ENCODE measurements around the gene LMNA.
A peak's percentile ranks its signal among the peaks of the same experiment; 100 is the strongest.
"Not testable (repeated sequence)": the region's sequence is repeated elsewhere in the genome, so short reads cannot be mapped to it uniquely, and the experiment has no call there.

The LMNA gene

GRCh38 chr1:156119503-156120209, 5.1 kb downstream of the LMNA start:
- no peak for DNase-seq (ENCODE audit: low read depth, low spot score)
- no peak for TF ChIP-seq SUZ12 (IDR thresholded peaks at IDR 0.05; ENCODE audit: extremely low read depth, insufficient read depth, insufficient read length)
- no peak for TF ChIP-seq YY1 (IDR thresholded peaks at IDR 0.05; ENCODE audit: insufficient read depth, insufficient read length)
- TF ChIP-seq ZNF274 (IDR thresholded peaks at IDR 0.05; ENCODE audit: low read depth, low read length), result no peak
- Histone ChIP-seq H3K27me3 (ENCODE audit: insufficient read depth, insufficient read length) (no peaks in the 10 kb centered on the region), H3K4me3 (ENCODE audit: insufficient read length, low read depth) (no peak overlapping the region), H3K36me3 (ENCODE audit: insufficient read depth, insufficient read length, low read length) (peaks cover 59% of the 10 kb centered on the region), H3K9ac (ENCODE audit: insufficient read length, low read depth) (peak overlapping the region; percentile 42), H3K9me3 (ENCODE audit: insufficient read depth, low read length) (no peaks in the 10 kb centered on the region), H3K4me1 (ENCODE audit: insufficient read depth, insufficient read length) (peaks cover 44% of the 10 kb centered on the region)

GRCh38 chr1:156120318-156120717, 5.8 kb downstream of the LMNA start:
- TF ChIP-seq SUZ12 (IDR thresholded peaks at IDR 0.05; ENCODE audit: extremely low read depth, insufficient read depth, insufficient read length) (no peak), ZNF274 (IDR thresholded peaks at IDR 0.05; ENCODE audit: low read depth, low read length) (no peak), YY1 (IDR thresholded peaks at IDR 0.05; ENCODE audit: insufficient read depth, insufficient read length) (no peak)
- Histone ChIP-seq H3K36me3 (ENCODE audit: insufficient read depth, insufficient read length, low read length) (peaks cover 60% of the 10 kb centered on the region), H3K9me3 (ENCODE audit: insufficient read depth, low read length) (no peaks in the 10 kb centered on the region), H3K4me1 (ENCODE audit: insufficient read depth, insufficient read length) (peaks cover 51% of the 10 kb centered on the region), H3K9ac (ENCODE audit: insufficient read length, low read depth) (peak overlapping the region; percentile 4), H3K27me3 (ENCODE audit: insufficient read depth, insufficient read length) (no peaks in the 10 kb centered on the region), H3K4me3 (ENCODE audit: insufficient read length, low read depth) (no peak overlapping the region)
- no peak for DNase-seq (ENCODE audit: low read depth, low spot score)

- H3K4me1 ChIP-seq (ENCODE audit: insufficient read depth, insufficient read length), result peaks cover 49% of the 10 kb centered on the region
- not testable (repeated sequence) for DNase-seq (ENCODE audit: low read depth, low spot score)
These were observed 6.5 kb downstream of the LMNA start for GRCh38 chr1:156121005-156121404.

DNA sequence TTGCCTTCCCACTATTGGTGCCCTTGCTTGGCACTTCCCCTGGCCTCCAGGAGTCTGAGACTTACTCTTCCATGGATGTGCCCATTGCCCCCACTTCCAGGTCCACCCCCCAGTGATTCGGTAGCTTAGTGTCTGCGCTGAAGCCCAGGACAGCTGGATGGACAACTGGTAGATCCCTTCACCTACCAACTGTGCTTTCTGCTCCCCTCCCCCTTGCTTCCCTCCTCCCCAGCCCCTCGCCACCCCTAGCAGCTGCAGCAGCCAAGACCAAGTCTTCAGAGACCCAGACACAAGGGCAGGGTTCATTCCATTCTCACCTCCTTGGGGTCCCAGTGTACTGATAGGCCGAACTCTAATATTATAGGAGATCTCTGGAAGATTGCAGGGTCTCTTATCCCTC, 6.9 kb downstream of the LMNA start:
- H3K4me3 ChIP-seq (ENCODE audit: insufficient read length, low read depth), result no peak overlapping the region
- H3K27me3 ChIP-seq (ENCODE audit: insufficient read depth, insufficient read length), result no peaks in the 10 kb centered on the region
- no peak overlapping the region for H3K9ac ChIP-seq (ENCODE audit: insufficient read length, low read depth)
- H3K36me3 ChIP-seq (ENCODE audit: insufficient read depth, insufficient read length, low read length), result peaks cover 53% of the 10 kb centered on the region
- TF ChIP-seq SUZ12 (IDR thresholded peaks at IDR 0.05; ENCODE audit: extremely low read depth, insufficient read depth, insufficient read length), result no peak
- no peak for TF ChIP-seq ZNF274 (IDR thresholded peaks at IDR 0.05; ENCODE audit: low read depth, low read length)
- no peak for TF ChIP-seq YY1 (IDR thresholded peaks at IDR 0.05; ENCODE audit: insufficient read depth, insufficient read length)
- DNase-seq (ENCODE audit: low read depth, low spot score), result no peak
- H3K9me3 ChIP-seq (ENCODE audit: insufficient read depth, low read length), result no peaks in the 10 kb centered on the region
- H3K4me1 ChIP-seq (ENCODE audit: insufficient read depth, insufficient read length), result peaks cover 54% of the 10 kb centered on the region

More at GRCh38 chr1:156121005-156121404, 6.5 kb downstream of the LMNA start:
- H3K27me3 ChIP-seq (ENCODE audit: insufficient read depth, insufficient read length); H3K9ac ChIP-seq (ENCODE audit: insufficient read length, low read depth); H3K9me3 ChIP-seq (ENCODE audit: insufficient read depth, low read length); H3K4me3 ChIP-seq (ENCODE audit: insufficient read length, low read depth): not testable (repeated sequence)
- peaks cover 53% of the 10 kb centered on the region for H3K36me3 ChIP-seq (ENCODE audit: insufficient read depth, insufficient read length, low read length)

DNA sequence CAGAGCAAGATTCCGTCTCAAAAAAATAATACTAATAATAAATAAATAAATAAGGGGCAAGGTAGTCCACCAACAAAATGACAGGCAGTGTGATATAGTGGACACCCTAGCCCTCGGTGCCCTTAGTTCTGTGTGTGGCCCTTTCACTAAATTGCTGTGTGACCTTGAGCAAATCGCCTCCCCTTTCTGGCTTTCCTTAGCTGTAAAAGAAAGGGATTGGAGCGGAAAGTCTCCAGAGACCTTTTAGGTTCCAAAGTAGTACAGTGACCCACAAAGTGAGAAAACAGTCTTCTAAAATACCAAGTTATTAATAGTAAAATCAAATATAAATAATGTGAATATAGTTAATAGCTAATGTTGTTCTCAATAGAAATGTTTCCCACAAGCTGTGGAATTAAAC, 7.6 kb downstream of the LMNA start:
- no peak for DNase-seq (ENCODE audit: low read depth, low spot score)
- Histone ChIP-seq H3K27me3 (ENCODE audit: insufficient read depth, insufficient read length) (no peaks in the 10 kb centered on the region), H3K4me3 (ENCODE audit: insufficient read length, low read depth) (no peak overlapping the region), H3K36me3 (ENCODE audit: insufficient read depth, insufficient read length, low read length) (peaks cover 58% of the 10 kb centered on the region), H3K9ac (ENCODE audit: insufficient read length, low read depth) (peak overlapping the region; percentile 58), H3K9me3 (ENCODE audit: insufficient read depth, low read length) (no peaks in the 10 kb centered on the region), H3K4me1 (ENCODE audit: insufficient read depth, insufficient read length) (peaks cover 60% of the 10 kb centered on the region)
- TF ChIP-seq ZNF274 (IDR thresholded peaks at IDR 0.05; ENCODE audit: low read depth, low read length) (no peak), SUZ12 (IDR thresholded peaks at IDR 0.05; ENCODE audit: extremely low read depth, insufficient read depth, insufficient read length) (no peak), YY1 (IDR thresholded peaks at IDR 0.05; ENCODE audit: insufficient read depth, insufficient read length) (no peak)

DNA sequence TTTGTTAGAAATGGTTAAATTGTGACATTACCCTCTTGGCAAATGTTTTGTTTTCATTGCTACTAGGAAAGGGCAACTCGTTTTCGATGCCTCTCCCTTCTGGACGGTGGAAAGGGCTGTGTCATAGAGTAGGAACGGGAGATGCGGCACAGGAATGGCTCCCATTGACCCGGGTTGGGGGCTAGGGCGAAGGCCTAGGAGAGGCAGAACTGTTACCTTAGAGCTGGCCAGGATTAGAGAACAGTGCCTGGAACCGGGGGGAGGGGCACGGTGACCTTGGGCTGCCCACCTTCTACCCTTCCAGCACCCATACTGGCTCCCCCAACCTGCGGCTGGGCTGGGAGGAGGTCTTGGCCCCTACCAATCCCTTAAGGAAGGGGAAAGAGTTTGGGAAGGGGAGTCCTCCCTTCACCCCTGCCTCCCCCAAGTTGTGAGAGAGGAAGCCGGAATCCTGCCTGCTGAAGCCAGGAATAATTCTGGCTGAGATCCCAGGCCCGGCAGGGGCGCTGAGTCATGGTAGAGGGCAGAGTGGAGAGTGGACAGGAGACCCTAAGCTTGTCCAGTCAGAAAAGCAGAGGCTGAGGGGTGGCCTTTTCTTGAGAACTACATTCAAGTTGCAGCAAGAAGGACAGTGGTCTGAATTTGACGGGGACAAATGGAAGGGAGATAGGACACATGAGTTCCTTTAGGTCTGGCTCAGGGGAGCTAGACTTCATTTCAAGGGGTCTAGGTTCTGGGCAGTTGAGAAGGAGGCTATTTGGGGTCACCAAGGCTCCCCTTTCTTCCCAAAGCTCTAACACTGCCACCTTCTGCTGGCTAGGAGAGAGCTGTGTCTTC, 8.2 kb downstream of the LMNA start:
- peak overlapping the region; percentile 58 for H3K9ac ChIP-seq (ENCODE audit: insufficient read length, low read depth)
- peaks cover 56% of the 10 kb centered on the region for H3K36me3 ChIP-seq (ENCODE audit: insufficient read depth, insufficient read length, low read length)
- TF ChIP-seq SUZ12 (IDR thresholded peaks at IDR 0.05; ENCODE audit: extremely low read depth, insufficient read depth, insufficient read length) (no peak), ZNF274 (IDR thresholded peaks at IDR 0.05; ENCODE audit: low read depth, low read length) (no peak), YY1 (IDR thresholded peaks at IDR 0.05; ENCODE audit: insufficient read depth, insufficient read length) (no peak)
- H3K4me3 ChIP-seq (ENCODE audit: insufficient read length, low read depth), result no peak overlapping the region
- H3K27me3 ChIP-seq (ENCODE audit: insufficient read depth, insufficient read length), result no peaks in the 10 kb centered on the region
- DNase-seq (ENCODE audit: low read depth, low spot score), result no peak
- no peaks in the 10 kb centered on the region for H3K9me3 ChIP-seq (ENCODE audit: insufficient read depth, low read length)
- peaks cover 61% of the 10 kb centered on the region for H3K4me1 ChIP-seq (ENCODE audit: insufficient read depth, insufficient read length)
